ENCODE measurements around the gene KCNG4. TPM values are rescaled to one million over a fixed set of nuclear protein-coding genes. Genes with fewer than 3 reads are reported as not detected.

KCNG4 gene
- total RNA-seq, 1 donor from 2014 or later: 0.17 TPM

- no peak for DNase-seq (ENCODE audit: extremely low spot score, unreplicated experiment)
- no peaks in the 10 kb centered on the region for H3K9me3 Mint-ChIP-seq
- no peak for TF ChIP-seq CTCF (conservative IDR thresholded peaks at IDR 0.05)
- H3K36me3 Mint-ChIP-seq: no peaks in the 10 kb centered on the region
- H3K4me3 Mint-ChIP-seq: no peak overlapping the region
- H3K27me3 Mint-ChIP-seq: no peaks in the 10 kb centered on the region
- no peak overlapping the region for H3K27ac Mint-ChIP-seq
- H3K4me1 Mint-ChIP-seq (ENCODE audit: unreplicated experiment): peaks cover 14% of the 10 kb centered on the region
Measured at GRCh38 chr16:84196101-84196500, 43.7 kb downstream of the KCNG4 start.

- H3K36me3 Mint-ChIP-seq: no peaks in the 10 kb centered on the region
- H3K27me3 Mint-ChIP-seq: no peaks in the 10 kb centered on the region
- peaks cover 14% of the 10 kb centered on the region for H3K4me1 Mint-ChIP-seq (ENCODE audit: unreplicated experiment)
- no peak for TF ChIP-seq CTCF (conservative IDR thresholded peaks at IDR 0.05)
- no peak for DNase-seq (ENCODE audit: extremely low spot score, unreplicated experiment)
- no peak overlapping the region for H3K27ac Mint-ChIP-seq
- H3K4me3 Mint-ChIP-seq: no peak overlapping the region
- no peaks in the 10 kb centered on the region for H3K9me3 Mint-ChIP-seq
Measured at GRCh38 chr16:84195201-84196093, 44.4 kb downstream of the KCNG4 start.

GRCh38 chr16:84194470-84195200 lies 45.2 kb downstream of the KCNG4 start:
- Mint-ChIP-seq H3K9me3 (no peaks in the 10 kb centered on the region), H3K27me3 (no peaks in the 10 kb centered on the region), H3K4me1 (ENCODE audit: unreplicated experiment) (peaks cover 14% of the 10 kb centered on the region), H3K4me3 (no peak overlapping the region), H3K27ac (no peak overlapping the region), H3K36me3 (no peaks in the 10 kb centered on the region)
- DNase-seq (ENCODE audit: extremely low spot score, unreplicated experiment): no peak
- no peak for TF ChIP-seq CTCF (conservative IDR thresholded peaks at IDR 0.05)

GRCh38 chr16:84194018-84194417 lies 45.8 kb downstream of the KCNG4 start:
- DNase-seq (ENCODE audit: extremely low spot score, unreplicated experiment): no peak
- H3K9me3 Mint-ChIP-seq: no peaks in the 10 kb centered on the region
- no peak overlapping the region for H3K4me3 Mint-ChIP-seq
- TF ChIP-seq CTCF (conservative IDR thresholded peaks at IDR 0.05): no peak
- H3K4me1 Mint-ChIP-seq (ENCODE audit: unreplicated experiment): peaks cover 13% of the 10 kb centered on the region
- no peaks in the 10 kb centered on the region for H3K36me3 Mint-ChIP-seq
- no peak overlapping the region for H3K27ac Mint-ChIP-seq
- H3K27me3 Mint-ChIP-seq: no peaks in the 10 kb centered on the region

- H3K4me3 Mint-ChIP-seq: no peak overlapping the region
- peaks cover 10% of the 10 kb centered on the region for H3K4me1 Mint-ChIP-seq (ENCODE audit: unreplicated experiment)
- no peak for TF ChIP-seq CTCF (conservative IDR thresholded peaks at IDR 0.05)
- no peaks in the 10 kb centered on the region for H3K9me3 Mint-ChIP-seq
- no peak for DNase-seq (ENCODE audit: extremely low spot score, unreplicated experiment)
- H3K27ac Mint-ChIP-seq: no peak overlapping the region
- no peaks in the 10 kb centered on the region for H3K27me3 Mint-ChIP-seq
- no peaks in the 10 kb centered on the region for H3K36me3 Mint-ChIP-seq
Measured at GRCh38 chr16:84193480-84193879, 46.3 kb downstream of the KCNG4 start.

All from type B pancreatic cell (in vitro differentiated cells).